IPS-NIHi7 (cell line): Measurements from ENCODE around the gene NRXN3.

Experiments used
- DNase-seq: peaks from one replicate; pipeline ENCODE4 v3.0.0; 2012; ENCODE audit warnings: mixed read lengths; ENCODE audit errors: extremely low spot score

NRXN3 gene

DNA sequence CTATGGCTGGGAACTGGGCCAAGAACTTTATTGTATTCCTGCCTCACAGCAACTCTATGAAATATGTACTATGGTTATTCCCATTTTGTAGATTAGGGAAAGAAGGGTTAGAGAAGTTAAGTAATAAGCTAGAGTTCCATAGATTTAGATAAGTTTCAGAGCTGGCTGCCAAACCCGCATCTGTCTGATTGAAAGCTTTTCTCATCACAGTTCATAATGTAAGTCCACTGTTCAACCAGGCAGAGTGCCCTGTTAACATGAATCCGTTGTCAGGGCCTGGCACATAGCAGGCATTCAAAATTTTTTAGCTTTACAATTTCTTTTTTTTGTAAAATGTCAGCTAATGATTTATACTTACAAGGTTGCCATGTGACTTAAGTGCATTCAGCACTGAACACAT, 467.3 kb downstream of the NRXN3 start:
- no peak for DNase-seq

DNA sequence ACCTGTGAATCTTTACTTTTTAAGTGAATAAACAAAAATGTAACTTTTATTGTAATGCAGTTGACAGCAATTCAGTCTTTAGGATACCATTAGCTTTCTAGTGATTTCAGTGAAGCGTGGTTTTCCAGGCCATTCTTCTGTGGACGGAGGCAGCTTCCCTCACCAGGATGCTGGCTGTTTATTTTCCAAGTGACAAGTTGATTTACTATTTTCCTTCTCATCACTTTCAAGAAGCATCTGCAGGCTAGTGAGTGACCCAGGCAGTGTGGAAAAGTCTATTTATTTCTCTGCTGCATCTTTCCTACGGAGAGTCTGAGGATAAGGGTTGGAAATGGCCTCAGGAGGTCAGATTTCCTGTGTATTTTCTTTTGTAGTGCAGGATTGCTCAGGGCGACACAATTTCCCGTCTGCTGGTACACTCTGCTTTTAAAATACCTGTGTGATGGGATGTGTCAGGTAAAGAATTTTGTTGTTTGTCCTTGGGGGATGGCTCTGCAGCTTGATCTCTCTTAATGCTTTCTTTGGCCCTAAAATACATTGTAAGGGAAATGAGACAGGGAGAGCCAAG, 467.8 kb downstream of the NRXN3 start:
- DNase-seq, result no peak

DNA sequence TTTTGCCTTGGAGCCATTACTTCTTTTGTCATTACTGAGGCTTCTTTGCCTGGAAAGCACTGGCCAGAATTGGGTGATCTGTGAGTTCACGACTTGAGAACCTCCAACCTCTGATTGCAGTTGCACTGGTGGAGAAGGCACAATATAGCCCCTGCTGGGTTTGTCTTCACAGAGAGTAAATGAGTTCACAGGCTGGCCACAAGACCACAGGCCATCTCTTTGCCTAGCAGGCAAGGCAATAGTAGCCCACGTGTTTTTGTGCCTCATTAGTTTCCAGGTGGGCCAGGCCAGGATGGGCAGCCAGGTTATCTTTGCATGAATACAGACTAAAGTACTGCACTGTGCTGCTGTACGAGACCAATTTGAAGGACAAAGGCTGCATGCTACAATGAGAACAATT, 468.8 kb downstream of the NRXN3 start:
- DNase-seq, result no peak

DNA sequence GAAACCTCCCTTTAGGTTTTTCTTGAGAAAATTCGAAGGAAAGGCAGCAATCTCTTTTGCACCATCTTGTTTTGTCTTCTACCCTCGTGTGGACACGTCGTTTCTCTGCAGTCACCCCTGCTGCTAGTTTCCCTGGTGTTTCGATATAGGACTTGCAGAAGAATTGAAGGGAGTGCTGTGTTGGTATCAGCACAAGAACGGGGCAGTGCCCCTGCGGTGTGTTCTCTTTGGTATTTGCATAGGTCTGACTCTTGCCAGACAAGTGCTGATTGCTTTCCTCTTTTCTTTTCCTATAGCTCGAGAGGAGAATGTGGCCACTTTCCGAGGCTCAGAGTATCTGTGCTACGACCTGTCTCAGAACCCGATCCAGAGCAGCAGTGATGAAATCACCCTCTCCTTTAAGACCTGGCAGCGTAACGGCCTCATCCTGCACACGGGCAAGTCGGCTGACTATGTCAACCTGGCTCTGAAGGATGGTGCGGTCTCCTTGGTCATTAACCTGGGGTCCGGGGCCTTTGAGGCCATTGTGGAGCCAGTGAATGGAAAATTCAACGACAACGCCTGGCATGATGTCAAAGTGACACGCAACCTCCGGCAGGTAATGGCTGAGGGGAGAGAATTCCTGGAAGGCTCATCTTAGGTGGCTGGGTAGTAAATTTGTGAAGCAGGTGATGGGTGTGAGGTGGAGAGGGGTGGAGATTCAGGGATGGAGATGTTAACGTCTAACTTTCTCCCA, 474.8 kb downstream of the NRXN3 start:
- peak; percentile 25 for DNase-seq

DNA sequence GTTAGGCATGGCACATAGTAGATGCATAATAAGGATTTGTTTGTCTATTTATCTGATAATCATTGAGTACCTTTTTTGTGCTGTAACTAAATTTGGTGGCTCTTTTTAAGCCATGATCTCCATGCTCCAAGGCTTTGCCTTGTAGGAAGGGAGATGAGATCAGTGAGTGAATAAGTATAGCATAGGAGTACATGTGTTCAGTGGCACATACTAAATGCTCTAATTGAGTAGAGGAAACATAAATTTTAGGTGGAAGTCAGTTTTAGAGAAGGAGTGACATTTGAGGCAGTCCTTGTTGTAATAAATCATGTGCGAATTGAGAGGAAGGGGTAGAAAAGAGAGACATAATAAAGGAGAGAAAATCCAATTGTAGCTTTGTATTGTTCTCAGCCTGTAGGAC, 482.6 kb downstream of the NRXN3 start:
- DNase-seq, result no peak

DNA sequence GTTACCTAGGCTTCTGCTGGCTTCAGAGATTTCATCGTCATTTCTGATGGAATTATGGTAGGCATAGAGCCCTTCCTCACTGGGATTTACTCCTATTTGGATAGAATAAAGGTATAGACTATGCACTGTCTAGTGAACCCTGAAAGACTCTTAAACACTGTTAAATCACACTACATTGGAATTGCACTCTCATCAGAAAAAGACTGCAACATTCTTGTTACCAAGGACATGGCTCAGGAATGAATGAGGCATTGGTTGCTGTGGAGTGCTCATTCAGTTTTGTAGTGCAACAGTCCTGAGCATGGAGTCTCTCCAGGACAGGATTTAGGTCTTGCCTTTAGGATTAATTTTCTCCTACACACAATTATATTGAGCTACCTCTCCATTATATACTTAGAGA, 483.0 kb downstream of the NRXN3 start:
- no peak for DNase-seq

DNA sequence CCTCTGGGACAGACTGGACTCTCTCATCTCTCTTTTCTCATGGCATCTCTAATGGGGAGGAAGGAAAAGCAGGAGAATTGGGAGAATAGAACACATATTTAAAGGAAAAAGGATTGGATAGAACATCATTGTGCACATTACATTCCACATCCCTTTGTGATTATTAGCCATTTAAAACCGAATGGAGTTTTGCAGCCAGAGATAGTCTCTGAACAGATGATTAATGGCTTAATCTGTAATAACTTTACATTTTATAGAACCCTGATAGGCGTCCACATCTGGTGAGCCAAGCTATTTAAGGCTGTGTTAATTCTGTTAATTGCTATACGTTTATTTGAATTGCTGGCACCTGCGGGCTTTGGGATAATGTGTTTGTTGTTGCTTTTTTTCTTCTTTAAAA, 487.3 kb downstream of the NRXN3 start:
- no peak for DNase-seq

DNA sequence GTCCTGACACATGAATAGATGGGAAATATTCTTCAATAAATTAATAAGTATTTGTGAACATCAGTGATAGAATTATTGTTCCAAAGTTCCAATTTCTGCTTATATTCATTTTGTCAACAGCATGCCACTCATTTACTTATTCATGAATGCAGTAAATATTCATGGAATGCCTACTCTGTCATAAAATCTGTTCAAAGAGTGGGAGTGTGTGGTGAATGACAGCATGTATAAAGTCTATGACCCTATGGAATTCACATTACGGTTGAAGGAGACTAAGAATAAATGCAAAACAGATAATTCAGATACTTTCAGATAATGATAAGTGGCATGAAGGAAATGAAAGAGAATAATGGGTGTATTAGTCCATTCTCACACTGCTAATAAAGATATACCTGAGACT, 494.7 kb downstream of the NRXN3 start:
- no peak for DNase-seq

DNA sequence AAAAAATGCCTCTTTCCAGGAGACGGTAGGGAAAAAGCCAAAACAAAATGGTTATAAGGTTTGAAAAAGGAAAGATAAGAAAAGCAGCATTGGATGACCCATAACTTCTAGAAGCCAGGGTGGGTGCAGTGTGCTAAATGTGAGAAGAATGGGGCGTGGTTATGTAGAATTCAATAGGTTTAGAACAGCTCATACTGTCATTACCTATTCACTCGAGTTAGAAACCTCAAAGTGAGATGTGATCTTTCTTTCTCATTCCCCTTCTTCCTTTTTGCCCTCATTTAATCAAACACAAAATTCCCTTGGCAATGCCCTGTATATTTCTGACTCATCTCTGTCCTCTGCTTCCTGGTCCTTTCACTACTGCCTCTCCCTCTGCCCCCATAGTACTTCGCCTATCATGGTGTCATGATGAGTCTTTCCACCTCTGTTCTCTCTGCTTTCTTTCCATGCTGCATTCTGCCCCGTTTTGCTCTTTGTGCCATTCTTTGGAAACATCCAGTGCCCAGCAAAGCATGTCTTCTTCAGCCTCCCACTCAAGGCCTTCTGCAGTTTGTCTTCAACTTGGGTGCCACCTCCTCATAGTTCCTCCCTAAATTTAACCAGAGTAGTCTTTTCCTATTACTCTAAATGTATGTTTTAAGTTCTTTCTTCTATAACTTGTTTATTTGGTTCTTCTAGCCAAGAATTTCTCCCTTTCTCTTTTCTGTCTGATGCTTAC, 496.3 kb downstream of the NRXN3 start:
- no peak for DNase-seq

DNA sequence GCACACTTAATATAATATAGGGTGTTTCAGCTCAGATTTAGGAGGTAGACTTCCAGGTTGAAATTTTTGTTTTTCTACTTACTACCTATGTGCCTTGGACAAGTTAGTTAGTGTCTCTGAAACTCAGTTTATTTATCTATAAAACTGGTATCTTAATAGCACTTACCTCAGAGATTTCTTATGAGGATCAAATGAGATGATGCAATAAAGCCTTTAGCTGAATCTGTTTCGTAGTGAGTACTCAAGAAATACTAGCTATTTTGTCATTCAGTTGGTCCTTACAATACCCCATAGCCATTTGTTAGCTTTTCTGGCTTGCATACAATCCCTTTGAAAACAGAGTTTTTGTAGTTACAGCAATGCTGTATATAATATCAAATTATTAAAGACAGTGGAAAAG, 497.0 kb downstream of the NRXN3 start:
- DNase-seq, result no peak

DNA sequence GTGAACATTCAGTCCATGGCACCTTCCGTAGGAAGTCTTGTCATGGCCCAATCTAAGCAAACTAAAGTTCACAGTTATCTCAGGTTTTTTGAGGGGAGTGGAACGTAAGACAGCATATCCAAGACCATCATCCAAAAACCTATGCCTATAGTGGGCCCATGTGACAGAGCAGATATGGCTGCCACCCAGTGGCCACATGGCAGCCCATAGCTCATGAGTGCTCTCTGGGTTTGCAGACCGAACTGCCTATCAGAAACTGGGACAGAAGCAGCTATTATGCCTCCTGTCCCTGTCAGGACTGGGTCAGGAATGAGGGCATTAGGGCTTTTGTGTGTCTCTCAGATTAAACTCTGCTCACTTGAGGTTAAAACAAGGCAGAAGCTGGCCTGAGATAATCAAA, 503.7 kb downstream of the NRXN3 start:
- peak; percentile 16 for DNase-seq

DNA sequence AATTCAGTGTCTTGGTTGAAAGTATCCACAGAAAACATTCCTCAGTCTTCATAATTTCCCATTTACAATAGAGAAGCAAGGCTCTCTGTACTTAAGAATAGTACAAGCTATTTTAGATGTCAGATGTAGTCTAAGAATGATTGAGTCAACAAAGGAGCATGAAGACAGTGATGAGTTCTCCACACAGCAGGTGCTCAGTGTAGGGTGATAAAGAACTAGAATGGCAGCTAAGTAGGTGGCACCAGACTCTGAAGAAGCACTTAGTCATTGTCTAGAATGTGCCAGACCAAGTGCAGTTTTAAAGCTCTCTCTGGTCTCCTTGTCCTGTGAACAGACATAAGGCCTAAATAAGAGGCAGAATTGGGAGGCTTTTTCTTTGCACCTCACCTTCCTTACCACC, 504.6 kb downstream of the NRXN3 start:
- no peak for DNase-seq

DNA sequence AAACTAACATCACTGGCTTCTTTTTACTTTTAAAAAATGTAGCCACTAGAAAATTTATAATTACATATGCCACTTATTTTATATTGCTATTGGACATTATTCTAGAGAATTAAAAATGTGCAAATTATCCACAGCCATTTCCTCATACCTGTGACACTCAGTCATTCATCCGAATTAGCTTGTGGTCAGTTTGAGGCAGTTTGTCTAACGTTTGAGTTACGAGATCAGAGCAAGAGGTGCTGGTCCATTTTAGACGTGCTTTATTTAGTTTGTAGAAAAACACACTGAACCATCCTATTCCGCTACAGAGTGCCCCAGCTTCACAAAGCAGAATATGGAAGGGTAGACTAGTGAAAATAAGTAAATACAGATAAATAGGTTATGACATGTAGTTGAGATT, 513.0 kb downstream of the NRXN3 start:
- DNase-seq, result no peak

DNA sequence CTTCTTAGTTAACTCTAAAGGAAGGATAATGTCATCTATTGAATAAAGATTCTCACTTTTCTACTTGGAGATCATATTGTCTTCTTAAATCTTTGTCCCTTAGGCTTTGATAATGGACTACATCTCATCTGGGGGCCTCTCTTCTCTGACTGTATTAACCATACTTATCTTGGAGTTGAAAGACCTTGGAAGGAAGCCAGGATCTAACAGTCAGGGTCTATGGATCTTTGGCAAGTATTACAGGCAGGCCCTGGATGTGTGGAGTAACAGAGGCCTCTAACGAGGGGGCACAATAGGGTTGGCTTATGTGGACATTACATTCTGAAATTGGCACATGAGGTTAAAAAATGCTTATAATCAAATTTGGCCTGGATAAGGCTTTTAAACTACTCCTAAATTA, 513.8 kb downstream of the NRXN3 start:
- DNase-seq, result no peak

DNA sequence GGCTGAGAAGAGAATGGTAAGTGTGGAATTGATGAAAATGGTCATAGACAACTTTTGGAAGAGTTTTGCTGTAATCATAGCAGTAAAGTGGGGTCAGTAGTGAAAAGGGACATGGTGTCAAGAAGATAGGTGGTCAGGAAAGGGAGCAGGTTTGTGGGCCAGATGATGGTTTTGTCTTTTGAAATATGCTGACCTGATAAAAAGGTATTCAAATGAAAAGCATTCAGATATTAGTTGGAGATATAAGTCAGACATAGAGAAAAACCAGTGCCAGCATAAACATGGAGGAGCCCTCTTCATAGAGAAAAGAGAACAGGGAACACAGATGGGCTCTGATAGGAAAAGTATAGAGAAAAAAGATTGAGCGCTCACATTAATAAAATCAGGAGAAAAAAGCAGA, 518.3 kb downstream of the NRXN3 start:
- no peak for DNase-seq

DNA sequence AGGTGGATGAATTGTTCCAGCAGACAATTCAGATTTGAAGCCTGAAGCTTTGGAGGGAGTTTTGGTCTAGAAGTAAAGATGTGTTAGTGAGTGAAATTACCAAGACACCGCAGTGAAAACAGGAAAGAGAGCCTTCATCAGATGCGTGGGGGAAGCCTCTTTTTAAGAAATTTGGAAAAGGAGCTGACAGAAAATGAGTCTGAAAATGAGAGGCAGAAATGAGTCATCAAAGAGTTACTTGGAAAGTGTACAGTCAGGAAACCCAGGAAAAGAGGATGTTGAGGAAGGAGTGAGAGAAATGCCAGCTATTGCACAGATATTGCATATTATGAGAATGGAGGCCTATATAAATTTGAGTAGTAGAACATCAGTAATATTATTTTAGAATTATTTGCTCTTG, 520.7 kb downstream of the NRXN3 start:
- DNase-seq, result no peak

DNA sequence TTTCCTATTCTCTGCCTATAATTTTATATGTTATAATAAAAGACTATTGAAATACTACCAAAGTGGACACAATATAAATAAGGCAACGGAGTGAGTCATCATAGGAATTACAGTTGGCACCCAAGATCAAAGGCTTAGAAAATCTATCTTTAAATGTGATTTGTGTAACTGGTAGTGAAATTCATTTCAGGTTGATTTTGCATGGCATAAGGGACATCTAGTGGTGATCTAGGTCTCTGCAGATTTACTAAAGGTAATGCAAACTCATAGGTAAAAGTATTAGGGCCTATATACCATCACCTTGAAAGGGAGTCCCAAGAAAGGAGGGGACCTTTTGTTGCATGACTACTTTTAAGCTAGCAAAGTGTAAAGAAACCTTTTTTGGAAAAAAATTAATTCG, 527.2 kb downstream of the NRXN3 start:
- DNase-seq, result peak; percentile 38

DNA sequence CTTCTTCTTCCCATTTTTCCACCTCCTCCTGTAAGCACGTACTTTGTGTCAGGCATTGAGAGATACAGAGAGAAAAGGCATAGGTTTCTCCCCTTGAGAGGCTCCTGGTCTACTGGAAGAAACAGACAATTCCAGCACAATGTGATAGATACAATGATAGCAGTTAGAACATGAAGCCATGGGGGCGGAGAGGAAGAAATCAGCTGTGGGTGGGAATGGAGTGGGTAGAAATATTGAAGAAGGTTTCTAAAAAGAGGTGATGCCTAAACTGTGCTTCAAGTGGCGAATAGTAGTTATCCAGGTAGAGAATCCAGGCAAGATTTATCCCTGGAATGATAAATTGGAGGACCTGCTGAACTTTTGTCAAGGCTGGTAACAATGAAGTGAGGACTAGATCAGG, 528.8 kb downstream of the NRXN3 start:
- no peak for DNase-seq

DNA sequence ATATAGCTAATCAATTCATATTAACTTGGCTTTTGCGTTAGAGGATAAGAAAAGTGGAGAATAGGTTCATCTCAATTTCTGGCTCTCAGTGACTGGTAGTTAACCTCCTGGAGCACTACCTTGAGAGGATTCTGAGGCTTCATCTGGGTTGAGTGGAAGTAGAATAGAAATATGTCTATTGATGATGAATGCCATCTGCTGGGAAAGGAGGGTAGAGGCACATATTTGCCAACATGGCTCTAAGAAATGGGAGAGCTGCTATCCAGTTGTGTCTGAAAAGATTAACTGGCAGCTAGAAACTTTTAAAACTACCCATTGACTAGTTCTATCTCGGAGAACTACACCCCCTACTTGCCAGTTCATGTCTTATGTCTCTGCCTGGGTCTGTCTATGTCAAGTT, 530.1 kb downstream of the NRXN3 start:
- DNase-seq, result no peak

DNA sequence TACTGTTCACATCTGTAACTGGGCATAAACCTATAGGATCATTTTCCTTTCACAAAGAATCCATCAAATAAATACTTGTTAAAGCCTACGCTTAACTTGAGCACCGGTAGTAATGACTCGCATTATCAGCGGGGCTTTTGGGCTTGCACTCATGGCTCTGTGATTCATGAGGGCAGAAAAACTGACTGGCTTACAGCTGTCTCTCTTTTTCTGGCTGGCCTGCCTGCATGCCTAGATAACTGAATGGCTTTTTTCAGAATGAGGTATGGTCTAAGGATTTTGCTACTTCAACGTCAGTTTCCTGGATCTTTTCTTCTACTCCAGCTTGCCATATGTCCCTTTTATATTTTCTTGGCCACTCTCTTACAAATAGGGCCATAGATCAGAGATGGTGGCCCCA, 531.1 kb downstream of the NRXN3 start:
- DNase-seq, result no peak

DNA sequence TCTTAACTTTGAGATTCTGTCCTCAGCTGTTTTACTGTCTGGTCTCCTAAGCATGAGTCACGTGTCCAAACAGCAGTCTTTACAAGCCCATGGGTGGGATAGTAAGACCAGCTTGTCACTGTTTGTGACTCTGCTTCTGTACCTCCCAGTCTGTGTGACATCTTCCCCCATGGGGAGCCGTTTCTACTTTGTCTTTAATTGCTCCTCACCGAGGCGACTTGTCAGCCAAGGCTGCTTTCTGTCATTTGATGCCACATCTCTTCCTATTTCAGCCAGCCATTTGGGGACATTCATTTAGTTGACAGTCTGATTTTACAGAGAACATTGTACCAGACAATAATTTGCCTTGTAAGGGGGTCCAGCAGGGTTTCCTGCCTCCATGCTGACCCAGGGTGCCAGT, 534.8 kb downstream of the NRXN3 start:
- no peak for DNase-seq

DNA sequence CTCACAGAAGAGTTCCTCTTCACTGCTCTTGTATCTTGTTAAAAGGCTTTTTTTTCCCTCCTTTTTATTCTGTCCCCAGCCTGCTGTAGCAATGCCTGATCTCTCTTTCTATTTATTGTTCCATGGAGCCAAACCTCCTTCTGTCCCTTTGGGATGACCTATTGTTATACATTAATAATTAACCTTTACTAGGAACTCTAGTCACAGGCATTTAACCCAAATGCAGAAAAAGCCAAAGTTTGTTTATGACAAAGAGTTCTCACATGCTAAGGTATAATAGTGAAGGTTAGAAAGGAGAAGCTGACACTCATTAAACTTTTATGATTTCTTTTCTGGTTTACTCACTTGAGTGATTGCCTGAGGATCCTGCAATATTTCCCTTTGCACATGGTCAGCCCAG, 535.8 kb downstream of the NRXN3 start:
- DNase-seq, result no peak

DNA sequence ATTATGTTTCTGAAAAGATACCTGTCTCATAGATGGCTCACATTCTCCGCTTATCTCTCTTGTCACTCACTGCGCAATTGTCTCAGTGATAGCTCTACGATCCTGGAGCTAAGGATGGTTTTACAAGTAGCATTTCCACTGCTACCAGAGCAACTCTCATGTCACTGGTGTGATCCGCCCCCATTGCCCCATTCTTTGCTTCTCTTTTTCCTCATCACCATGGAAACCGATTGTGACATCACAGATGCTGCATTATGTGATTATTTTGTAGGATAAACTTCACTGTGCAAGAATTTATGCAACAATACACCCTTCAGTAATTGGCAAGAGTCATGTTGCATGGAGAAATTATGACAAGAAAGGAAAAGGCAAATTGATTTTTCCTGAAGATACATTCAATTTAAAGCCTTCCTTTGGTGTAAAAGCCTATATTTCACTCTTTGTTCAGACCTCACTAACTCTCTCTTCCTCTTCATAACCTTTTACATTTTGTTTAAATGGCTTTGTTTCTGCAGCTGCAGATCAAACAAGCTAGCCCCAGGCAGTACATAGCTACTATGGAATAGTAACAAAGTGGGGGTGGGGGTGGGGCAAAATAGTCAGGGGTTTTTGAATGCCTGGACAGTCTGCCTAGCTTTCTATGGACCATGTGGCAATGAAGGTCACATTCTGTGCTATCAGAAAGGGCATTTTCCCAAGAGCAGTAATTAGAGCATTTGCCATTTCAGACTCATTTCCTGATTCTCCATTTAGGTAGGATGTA, 539.8 kb downstream of the NRXN3 start:
- DNase-seq, result no peak
